NOMO-1 treated with dmso at 0.1 percent for 144 hours (cell line): Measurements from ENCODE around the gene ZSCAN31.
"Not testable (repeated sequence)": the region's sequence is repeated elsewhere in the genome, so short reads cannot be mapped to it uniquely, and the experiment has no call there.

Experiments
- DNase-seq: peaks from one replicate; lab custom pipeline; 2025; ENCODE audit not compliant: unreplicated experiment; lab: John Stamatoyannopoulos, UW

The ZSCAN31 gene

GRCh38 chr6:28335564-28336283 is at the start of gene ZSCAN31:
Gene ZSCAN31 (minus strand): TSS chr6:28336148. CDS start chr6:28329683, 6,465 bp downstream.
- peak; percentile 78 for DNase-seq

- no peak for DNase-seq
Observed at GRCh38 chr6:28384143-28384533, 48.2 kb upstream of the ZSCAN31 start.

- peak; percentile 14 for DNase-seq
Observed at GRCh38 chr6:28383235-28384142, 47.5 kb upstream of the ZSCAN31 start.

GRCh38 chr6:28380381-28380780 is 44.4 kb upstream of the ZSCAN31 start:
- no peak for DNase-seq

DNA sequence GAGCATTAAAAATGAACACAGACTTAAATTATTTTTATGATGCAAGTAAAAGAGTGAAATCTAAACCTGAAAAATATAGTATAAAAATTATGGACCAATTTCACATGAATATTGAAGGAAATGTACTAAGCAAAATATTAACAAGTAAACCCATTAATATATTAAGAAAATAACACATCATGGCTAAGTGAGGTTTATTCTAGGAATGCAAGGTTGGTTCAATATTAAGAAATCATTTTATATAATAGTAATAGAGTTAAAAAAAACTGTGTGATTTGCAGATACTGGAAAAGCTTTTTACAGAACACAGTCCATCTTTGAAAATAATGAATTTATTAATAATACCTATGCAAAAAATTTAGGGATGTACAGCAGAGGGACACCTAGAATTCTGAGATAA is 42.7 kb upstream of the ZSCAN31 start:
- DNase-seq = no peak

DNA sequence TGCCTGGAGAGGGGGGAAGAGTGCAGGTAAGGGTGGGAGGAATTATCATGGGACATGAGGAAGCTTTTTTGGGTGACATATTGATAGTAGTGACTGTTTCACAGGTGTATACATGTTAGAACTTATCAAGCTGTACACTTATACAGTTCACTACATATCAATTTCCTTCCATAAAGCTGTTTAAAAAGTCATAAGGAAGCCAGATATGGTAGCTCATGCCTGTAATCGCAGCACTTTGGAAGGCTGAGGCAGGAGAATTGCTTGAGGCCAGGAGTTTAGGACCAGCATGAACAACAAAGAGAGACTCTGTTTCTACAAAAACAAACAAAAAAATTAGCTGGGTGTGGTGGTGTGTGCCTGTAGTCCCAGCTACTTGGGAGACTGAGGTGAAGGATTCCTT is 41.9 kb upstream of the ZSCAN31 start:
- DNase-seq = no peak

DNA sequence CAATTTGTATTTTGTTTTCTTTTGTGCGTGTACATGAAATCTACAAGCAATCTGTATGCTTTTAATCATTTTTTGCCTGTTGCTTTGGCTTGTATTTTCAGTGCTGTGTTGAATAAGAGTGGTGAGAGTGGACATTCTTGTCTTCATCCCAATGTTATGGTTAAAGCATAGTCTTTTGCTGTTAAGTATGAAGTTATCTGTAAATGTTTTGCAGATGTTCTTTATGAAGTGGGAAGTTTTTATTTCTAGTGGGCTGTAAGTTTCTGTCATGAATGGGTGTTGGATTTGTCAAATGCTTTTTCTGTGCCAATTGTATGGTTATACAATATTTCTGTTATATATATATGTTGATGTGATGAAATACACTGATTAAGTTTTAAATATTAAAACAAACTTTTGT is 38.0 kb upstream of the ZSCAN31 start:
- DNase-seq = no peak

GRCh38 chr6:28371706-28372451 is 35.9 kb upstream of the ZSCAN31 start:
- no peak for DNase-seq

DNA sequence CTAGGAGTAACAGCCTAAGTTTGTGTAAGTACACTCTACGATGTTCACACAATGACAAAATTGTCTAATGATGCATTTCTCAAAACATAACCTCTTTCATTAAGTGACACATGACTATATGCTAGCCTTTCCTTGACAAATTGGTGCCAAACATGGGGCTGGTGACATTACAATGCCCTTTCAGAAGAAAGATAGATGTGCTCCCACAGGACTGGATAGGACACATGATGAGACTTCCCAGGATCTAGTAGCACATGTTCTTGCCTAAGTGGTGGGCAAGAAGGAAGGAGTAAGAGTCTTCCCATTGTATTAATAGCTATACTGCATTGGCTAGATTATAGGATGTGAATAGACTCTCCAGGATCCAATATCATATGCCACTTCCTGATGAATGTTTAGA is 35.3 kb upstream of the ZSCAN31 start:
- no peak for DNase-seq

GRCh38 chr6:28370440-28370839 is 34.5 kb upstream of the ZSCAN31 start:
- DNase-seq = no peak

DNA sequence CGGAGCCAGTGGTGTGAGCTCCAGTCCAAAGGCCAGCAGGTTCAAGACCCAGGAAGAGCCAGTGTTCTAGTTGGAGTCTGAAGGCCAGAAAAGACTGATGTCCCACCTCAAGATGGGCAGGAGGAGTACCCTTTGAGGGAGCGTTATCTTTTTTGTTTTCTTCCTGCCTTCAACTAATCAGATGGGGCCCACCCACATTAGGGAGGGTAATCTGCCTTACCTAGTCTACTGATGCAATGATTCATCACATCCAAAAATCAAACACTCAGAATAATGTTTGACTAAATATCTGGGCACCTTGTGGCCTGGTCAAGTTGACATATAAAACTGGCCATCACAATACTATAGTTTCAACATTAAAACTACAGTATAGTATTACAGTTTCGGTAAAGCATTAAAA is 33.5 kb upstream of the ZSCAN31 start:
- DNase-seq = no peak

DNA sequence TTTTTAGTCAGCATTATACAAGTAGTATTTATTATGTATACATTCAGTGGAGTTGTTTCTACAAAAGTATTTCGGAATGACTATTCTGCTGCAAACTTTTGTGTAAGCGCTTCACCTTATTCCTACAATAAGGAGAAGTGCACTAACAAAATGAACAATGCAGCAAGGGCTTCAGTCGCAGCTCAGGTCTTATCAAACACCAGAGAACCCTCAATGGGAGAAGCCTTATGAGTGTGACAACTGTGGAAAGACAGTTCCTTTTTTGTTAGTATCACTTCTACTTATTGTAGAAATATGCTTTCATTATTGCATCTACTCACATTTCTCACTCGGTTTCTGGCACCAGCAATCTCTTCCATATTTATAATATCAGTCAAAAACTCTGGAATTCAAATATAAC is 32.6 kb upstream of the ZSCAN31 start:
- DNase-seq = peak; percentile 55

- not testable (repeated sequence) for DNase-seq
Observed at GRCh38 chr6:28365590-28365989, 29.6 kb upstream of the ZSCAN31 start.

GRCh38 chr6:28360961-28361360 is 25.0 kb upstream of the ZSCAN31 start:
- DNase-seq = no peak

DNA sequence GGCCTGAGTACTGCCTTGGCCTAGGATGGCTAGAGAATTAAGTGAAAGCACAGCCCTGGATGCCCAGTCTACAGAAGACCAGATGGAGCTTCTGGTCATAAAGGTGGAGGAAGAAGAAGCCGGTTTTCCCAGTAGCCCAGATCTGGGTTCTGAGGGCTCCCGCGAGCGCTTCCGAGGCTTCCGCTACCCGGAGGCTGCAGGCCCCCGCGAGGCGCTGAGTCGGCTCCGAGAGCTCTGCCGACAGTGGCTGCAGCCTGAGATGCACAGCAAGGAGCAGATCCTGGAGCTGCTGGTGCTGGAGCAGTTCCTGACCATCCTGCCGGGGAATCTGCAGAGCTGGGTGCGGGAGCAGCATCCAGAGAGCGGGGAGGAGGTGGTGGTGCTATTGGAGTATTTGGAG is 23.6 kb upstream of the ZSCAN31 start:
- DNase-seq = not testable (repeated sequence)

DNA sequence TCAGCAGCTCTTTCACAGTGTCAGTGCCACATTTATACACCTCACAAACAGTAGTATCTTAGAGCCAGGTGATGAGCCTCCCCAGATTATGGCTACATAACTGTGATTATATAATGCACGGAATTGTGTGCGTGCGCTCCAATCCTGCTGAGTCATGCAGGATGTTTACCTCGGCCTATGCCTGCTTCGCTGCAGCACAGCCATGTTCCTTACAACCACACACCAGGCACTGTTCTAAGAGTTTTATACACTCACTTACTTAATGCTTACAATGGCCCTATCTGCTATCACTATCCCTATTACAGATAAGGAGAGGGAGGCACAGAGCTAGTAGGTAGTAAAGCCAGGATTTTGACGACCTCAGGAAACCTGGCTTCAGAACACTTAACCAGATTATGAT is 21.1 kb upstream of the ZSCAN31 start:
- no peak for DNase-seq

DNA sequence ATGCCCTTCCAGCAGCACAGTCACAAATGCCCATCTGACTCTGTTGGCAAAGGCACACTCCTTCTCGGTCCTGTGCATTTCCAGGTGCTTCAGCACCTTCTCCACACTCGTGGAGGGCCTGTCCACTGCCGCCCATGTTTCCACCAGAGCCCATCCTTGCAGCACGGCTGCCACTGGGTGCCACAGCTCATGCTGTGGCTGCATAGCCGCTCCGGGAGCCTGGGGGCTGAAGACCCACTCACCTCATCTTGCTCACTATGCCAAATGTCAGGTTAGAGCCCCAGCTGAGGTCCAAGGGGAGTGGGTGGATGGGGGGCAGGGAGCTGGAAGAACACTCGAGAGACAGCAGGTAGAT is 20.7 kb upstream of the ZSCAN31 start:
- DNase-seq = no peak

DNA sequence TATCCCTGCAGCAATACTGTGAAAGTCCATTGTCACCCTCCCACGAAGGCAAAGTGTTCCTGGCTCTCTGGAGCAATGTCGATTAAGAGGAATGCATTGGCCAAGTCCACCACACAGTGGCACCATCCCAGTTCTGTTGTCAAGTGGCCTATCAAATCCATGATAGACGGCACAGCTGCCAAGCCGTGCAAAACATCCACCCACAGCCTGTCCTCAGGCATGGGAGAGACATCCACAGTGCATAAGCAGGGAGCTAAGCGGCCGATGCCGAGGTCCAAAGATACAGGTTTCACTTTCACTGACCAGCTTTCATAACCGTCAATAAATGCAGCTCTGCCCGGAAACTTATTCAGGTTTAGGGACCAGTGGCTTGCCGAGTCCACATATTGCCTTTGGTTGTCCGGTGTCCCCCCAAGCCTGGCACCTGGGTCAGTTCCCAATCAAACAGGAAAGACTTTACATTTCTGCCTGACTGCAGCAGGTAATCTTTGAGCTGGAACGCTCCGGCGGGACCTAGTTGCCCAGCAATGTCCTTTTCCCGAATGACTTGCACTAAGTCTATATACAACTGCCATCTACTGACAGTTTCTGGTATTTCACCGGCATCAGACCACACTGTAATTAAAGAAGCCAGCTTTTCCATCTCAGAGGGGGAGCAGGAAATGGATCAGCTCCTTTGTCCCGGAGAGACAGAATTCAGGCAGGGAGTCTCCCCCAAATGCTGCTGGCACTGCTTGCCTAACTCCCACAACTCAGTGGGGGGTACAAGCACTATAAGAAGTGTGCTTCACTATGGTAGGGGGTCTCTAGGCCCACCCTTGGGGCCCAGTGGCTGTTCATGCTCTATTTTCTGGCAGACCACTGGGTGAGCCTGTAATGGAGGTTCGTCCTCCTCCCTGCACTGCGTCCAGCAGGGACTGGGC is 20.1 kb upstream of the ZSCAN31 start:
- peak; percentile 33 for DNase-seq

DNA sequence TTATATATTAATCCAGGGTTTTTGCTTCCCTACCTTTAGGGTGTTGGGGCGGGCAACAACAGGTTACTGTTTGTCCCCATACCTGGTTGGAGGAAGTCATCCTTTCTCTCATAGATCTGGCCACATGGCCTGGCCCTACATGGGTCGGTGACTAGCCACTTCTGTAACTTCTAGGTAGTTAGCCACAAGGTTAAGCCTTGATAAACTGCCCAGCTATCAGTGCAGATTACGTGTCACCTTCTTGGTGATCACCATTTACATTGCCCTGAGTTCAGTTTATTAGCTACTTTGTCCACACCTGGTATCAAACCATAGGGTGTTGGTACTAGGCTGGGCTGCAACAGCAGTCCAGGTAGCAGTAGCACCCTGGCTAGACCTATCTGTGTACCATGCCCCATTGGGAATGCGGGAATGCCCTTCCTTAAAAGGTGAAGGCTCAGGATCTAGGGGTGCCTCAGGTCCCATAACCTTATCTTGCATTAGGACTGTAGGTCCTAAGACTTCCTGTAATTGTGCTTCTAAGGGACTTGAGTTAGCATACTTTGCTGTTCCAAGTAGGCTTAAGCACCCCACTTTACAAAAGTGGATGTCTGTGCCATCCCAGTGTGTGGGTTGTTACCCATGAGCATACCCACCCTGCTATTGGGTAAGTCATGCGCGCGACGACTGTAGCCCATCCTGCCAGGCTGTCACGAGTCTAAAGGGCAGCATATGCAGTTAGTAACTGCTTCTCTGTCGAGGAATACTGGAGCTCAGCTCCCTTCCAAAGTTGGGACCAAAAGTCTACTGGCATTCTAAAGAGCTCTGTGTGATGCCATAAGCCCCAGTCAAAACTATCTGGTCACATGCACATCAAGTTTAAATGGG is 19.0 kb upstream of the ZSCAN31 start:
- DNase-seq = no peak
